HCT116 (cell line): ENCODE data around the gene PKP1. TPM values are rescaled to one million over a fixed set of nuclear protein-coding genes. Genes with fewer than 3 reads are reported as not detected.

Experiments
- ATAC-seq: fragments of 200-7000 bp; cut with Tn5 transposase; 2 replicates; pipeline ENCODE4 v1.9.1; 2020; ENCODE audit warnings: mild to moderate bottlenecking, moderate library complexity
- BruUV-seq: library from RNA; stranded (reverse); fragments of 400-500 nt; replicated peaks from 2 replicates; lab custom pipeline; 2021; lab: Mats Ljungman, UMichigan
- CTCF ChIA-PET: fragments of 300-600 bp; sonication (Branson Sonifier 250); formaldehyde crosslinking; loops from one replicate; lab custom pipeline; 2021; ENCODE audit warnings: antibody characterized with exemption; lab: Charles Lee
- POLR2A ChIA-PET: fragments of 300-600, 350-600 bp; sonication (Branson Sonifier 250); formaldehyde crosslinking; loops from one replicate; lab custom pipeline; 2021; ENCODE audit warnings: antibody characterized with exemption; lab: Charles Lee
- RAD21 ChIA-PET, 2 experiments: fragments of 300-600 bp; sonication (Branson Sonifier 250); formaldehyde crosslinking; loops; one replicate each; lab custom pipeline; 2023; ENCODE audit warnings: low total read pairs in 2 of 2; ENCODE audit not compliant: uncharacterized antibody in 2 of 2, unreplicated experiment in 2 of 2, low non-redundant PET in 1 of 2; lab: Charles Lee
- DNase-seq: peaks from one replicate; pipeline ENCODE4 v3.0.0-alpha.2; 2010; ENCODE audit warnings: low read depth, low spot score
- H2AFZ ChIP-seq: fragments of 200-600 bp; shearing (Covaris generic), sonication (generic); 2 replicates; pipeline ENCODE4 v1.6.1; 2017; ENCODE audit warnings: low read depth, mixed run types, mixed read lengths, antibody characterized with exemption, low read length; ENCODE audit not compliant: poor library complexity, severe bottlenecking
- H3K27ac ChIP-seq: 2 replicates; pipeline ENCODE4 v1.5.1; 2012; ENCODE audit warnings: low read depth, low read length
- H3K27me3 ChIP-seq: fragments of 200-600 bp; sonication (generic); 2 replicates; pipeline ENCODE4 v1.6.1; 2016; ENCODE audit warnings: mixed run types, low read length, mixed read lengths; ENCODE audit not compliant: insufficient read depth
- H3K36me3 ChIP-seq, 2 experiments: fragments of 200-500 bp in 1 of 2; fragments of 200-600 bp in 1 of 2; sonication (Bioruptor generic) in 1 of 2; sonication (generic) in 1 of 2; 2 replicates each; pipeline versions ENCODE4 v1.5.1 to v1.6.1; 2014 to 2016; ENCODE audit warnings: low read length in 2 of 2, inconsistent platforms in 1 of 2, mixed read lengths in 1 of 2, mixed run types in 1 of 2; ENCODE audit not compliant: insufficient read depth in 2 of 2, control insufficient read depth in 1 of 2
- H3K4me1 ChIP-seq, 2 experiments: fragments of 200-600 bp in 1 of 2; sonication (generic) in 1 of 2; 2 replicates each; pipeline versions ENCODE4 v1.5.1 to v1.6.1; 2012 to 2017; ENCODE audit warnings: low read length in 2 of 2, inconsistent platforms in 1 of 2, mild to moderate bottlenecking in 1 of 2, mixed read lengths in 1 of 2, mixed run types in 1 of 2, moderate library complexity in 1 of 2; ENCODE audit not compliant: insufficient read depth in 2 of 2, control insufficient read depth in 1 of 2
- H3K4me2 ChIP-seq: fragments of 200-600 bp; sonication (generic); 2 replicates; pipeline ENCODE4 v1.6.1; 2017; ENCODE audit warnings: mixed run types, low read length, mixed read lengths
- H3K4me3 ChIP-seq, 2 experiments: fragments of 200-600 bp in 1 of 2; sonication (generic) in 1 of 2; replicated peaks in 1 of 2; 2 replicates each; pipeline ENCODE4 v1.5.1; 2011 to 2016; ENCODE audit warnings: low read length in 2 of 2, control low read depth in 1 of 2, low read depth in 1 of 2, mild to moderate bottlenecking in 1 of 2, mixed read lengths in 1 of 2, mixed run types in 1 of 2
- H3K79me2 ChIP-seq: fragments of 200-600 bp; sonication (generic); 2 replicates; pipeline ENCODE4 v1.6.1; 2017; ENCODE audit warnings: mild to moderate bottlenecking, mixed run types, low read length, moderate library complexity, mixed read lengths; ENCODE audit not compliant: insufficient read depth
- H3K9ac ChIP-seq: fragments of 200-600 bp; sonication (generic); 2 replicates; pipeline ENCODE4 v1.6.1; 2016; ENCODE audit warnings: low read length, mixed read lengths
- H3K9me2 ChIP-seq: fragments of 200-600 bp; sonication (generic), shearing (Covaris generic); 2 replicates; pipeline ENCODE4 v1.6.1; 2017; ENCODE audit warnings: mixed run types, mild to moderate bottlenecking, moderate library complexity; ENCODE audit not compliant: insufficient read depth
- H3K9me3 ChIP-seq, 2 experiments: fragments of 200-500 bp in 1 of 2; fragments of 200-600 bp in 1 of 2; sonication (Bioruptor generic) in 1 of 2; sonication (generic) in 1 of 2; 2 replicates each; pipeline ENCODE4 v1.6.1; 2014 to 2017; ENCODE audit warnings: low read length in 2 of 2, mixed read lengths in 2 of 2, inconsistent platforms in 1 of 2, low read depth in 1 of 2, mild to moderate bottlenecking in 1 of 2, mixed run types in 1 of 2, moderate library complexity in 1 of 2; ENCODE audit not compliant: control insufficient read depth in 1 of 2, insufficient read depth in 1 of 2
- H4K20me1 ChIP-seq: fragments of 200-600 bp; sonication (generic), shearing (Covaris generic); 2 replicates; pipeline ENCODE4 v1.6.1; 2017; ENCODE audit warnings: mixed run types, mild to moderate bottlenecking, moderate library complexity; ENCODE audit not compliant: insufficient read depth
- CBX3 ChIP-seq: IDR thresholded peaks from 2 replicates; pipeline ENCODE4 v1.6.1; 2012; ENCODE audit warnings: low read depth
- EGR1 ChIP-seq: IDR thresholded peaks from 2 replicates; pipeline ENCODE4 v1.6.1; 2012; ENCODE audit warnings: low read depth
- ELF1 ChIP-seq: IDR thresholded peaks from 2 replicates; pipeline ENCODE4 v1.6.1; 2012; ENCODE audit warnings: low read depth, borderline replicate concordance
- JUND ChIP-seq: IDR thresholded peaks from 2 replicates; pipeline ENCODE4 v1.6.1; 2012
- RAD21 ChIP-seq: IDR thresholded peaks from 2 replicates; pipeline ENCODE4 v1.6.1; 2012; ENCODE audit warnings: low read depth, mild to moderate bottlenecking
- SIN3A ChIP-seq: IDR thresholded peaks from 2 replicates; pipeline ENCODE4 v1.6.1; 2012; ENCODE audit warnings: low read depth
- SP1 ChIP-seq: IDR thresholded peaks from 2 replicates; pipeline ENCODE4 v1.6.1; 2012; ENCODE audit warnings: low read depth
- SRF ChIP-seq: IDR thresholded peaks from 2 replicates; pipeline ENCODE4 v1.6.1; 2012; ENCODE audit warnings: low read depth
- TCF7L2 ChIP-seq: IDR thresholded peaks from 2 replicates; pipeline ENCODE4 v1.7.0; 2011; ENCODE audit warnings: borderline replicate concordance, inconsistent platforms; ENCODE audit not compliant: insufficient read depth, insufficient read length; ENCODE audit errors: extremely low read depth
- YY1 ChIP-seq: IDR thresholded peaks from 2 replicates; pipeline ENCODE4 v1.6.1; 2011; ENCODE audit warnings: low read length, low read depth, moderate library complexity, mild to moderate bottlenecking; ENCODE audit not compliant: insufficient replicate concordance; ENCODE audit errors: extremely low read depth
- ZFX ChIP-seq: fragments of 450-650 bp; IDR thresholded peaks from 2 replicates; pipeline ENCODE4 v1.6.1; 2017
- ZNF274 ChIP-seq: fragments of 200-500 bp; sonication (Bioruptor generic); IDR thresholded peaks from 2 replicates; pipeline ENCODE4 v1.6.1; 2014; ENCODE audit warnings: mild to moderate bottlenecking, low read depth, low read length, inconsistent platforms
- intact Hi-C: fragments of 100-400 bp; cut with micrococcal nuclease; formaldehyde crosslinking; loops from 2 replicates; pipeline ENCODE4 v1.10.0; 2022
- total RNA-seq: library from RNA; stranded (reverse); gene quantifications from one replicate; pipeline ENCODE4 v1.2.1, GENCODE V29; 2021; ENCODE audit not compliant: unreplicated experiment
- TF ChIP-seq, protein P1 (sequence below): IDR thresholded peaks from 2 replicates; pipeline ENCODE4 v1.6.1; 2012
- TF ChIP-seq, protein P2 (sequence below): IDR thresholded peaks from 2 replicates; pipeline ENCODE4 v1.6.1; 2012
- TF ChIP-seq, protein P3 (sequence below), 3 experiments: fragments of 200-600 bp in 1 of 3; sonication (generic) in 1 of 3; IDR thresholded peaks in 2 of 3; conservative IDR thresholded peaks in 1 of 3; 2 replicates each; pipeline ENCODE4 v1.5.1; 2012 to 2017; ENCODE audit warnings: low read depth in 2 of 3, low read length in 2 of 3, antibody characterized with exemption in 1 of 3, borderline replicate concordance in 1 of 3, control low read depth in 1 of 3, mild to moderate bottlenecking in 1 of 3, mixed read lengths in 1 of 3, mixed run types in 1 of 3, moderate library complexity in 1 of 3; ENCODE audit not compliant: insufficient read depth in 1 of 3
- TF ChIP-seq, protein P4 (sequence below): IDR thresholded peaks from 2 replicates; pipeline ENCODE4 v1.6.1; 2012; ENCODE audit warnings: low read depth

The PKP1 gene
- total RNA-seq, 1 experiment from 2014 or later, result 0.07 TPM

DNA sequence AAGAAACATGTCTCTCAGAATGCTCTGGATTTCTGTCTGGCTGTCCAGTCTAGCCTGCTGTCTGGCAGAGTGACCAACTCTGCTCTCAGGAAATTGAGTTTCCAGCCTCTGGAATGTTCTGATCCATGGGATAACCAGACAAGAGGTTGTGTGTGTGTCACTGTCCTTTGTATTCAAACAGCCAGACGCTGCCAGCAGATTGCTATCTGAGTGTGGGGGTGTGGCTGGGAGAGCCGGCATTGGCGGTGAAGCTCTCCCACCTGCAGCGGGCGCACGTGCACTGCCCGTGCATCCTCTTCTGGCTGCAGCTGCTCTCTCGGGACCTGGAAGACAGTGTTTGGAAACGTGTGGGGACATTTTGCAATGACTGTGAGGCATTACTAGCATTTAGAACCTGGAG lies 26.1 kb downstream of the PKP1 start (continued):
- TF ChIP-seq YY1, result no peak
- TF ChIP-seq, protein P1, sequence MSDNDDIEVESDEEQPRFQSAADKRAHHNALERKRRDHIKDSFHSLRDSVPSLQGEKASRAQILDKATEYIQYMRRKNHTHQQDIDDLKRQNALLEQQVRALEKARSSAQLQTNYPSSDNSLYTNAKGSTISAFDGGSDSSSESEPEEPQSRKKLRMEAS, result peak; percentile 96
- TF ChIP-seq TCF7L2, result peak; percentile 48
- TF ChIP-seq ELF1, result no peak
- peak; percentile 56; the same call in 1 of the 2 replicates for TF ChIP-seq CBX3
- no peak for TF ChIP-seq JUND
- TF ChIP-seq EGR1, result peak; percentile 69; the same call in 1 of the 2 replicates
- TF ChIP-seq RAD21, result peak; percentile 73

DNA sequence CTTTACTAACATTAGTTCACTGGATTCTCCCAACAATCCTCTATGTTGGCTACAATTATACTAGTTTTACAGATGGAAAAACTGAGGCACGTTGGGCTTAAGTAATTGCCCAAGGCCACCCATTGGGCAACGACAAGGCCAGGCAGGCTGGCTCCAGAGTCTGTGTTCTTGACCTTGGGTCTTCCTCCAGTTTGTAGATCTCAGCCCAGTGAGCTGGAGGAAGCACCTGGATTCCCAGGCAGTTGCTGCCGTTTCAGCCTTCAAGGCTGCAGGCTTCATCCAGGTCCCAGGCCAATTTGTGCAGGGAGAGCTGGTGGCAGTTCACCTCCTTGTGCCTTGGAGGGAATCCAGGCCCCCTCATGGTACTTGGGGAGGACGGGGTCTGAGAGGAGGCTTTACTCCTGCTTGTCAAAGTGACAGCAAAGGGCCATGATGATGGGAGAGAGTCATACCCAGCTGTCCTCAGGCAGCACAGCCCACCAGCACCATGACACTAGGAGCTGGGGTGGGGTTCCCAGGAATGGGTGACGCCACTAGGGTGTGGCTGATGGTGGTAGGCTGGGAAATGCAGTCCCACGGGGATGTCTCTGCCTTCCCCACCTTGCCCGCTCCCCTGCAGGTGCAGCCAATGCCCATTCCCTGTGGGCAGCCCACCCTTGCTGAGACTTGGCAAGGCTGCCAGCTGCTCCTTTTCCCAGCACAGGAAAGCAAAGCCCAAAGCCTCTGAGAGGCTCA lies 27.1 kb downstream of the PKP1 start:
- no peaks in the 10 kb centered on the region for H3K27me3 ChIP-seq
- no peak overlapping the region for H3K27ac ChIP-seq
- ATAC-seq, result no peak
- H3K36me3 ChIP-seq, result no peaks in the 10 kb centered on the region
- BruUV-seq, result no TSS peak
- ChIA-PET CTCF (interaction anchor here (2.2 kb wide), 1 partner anchor 37 kb away, joined by 13 read pairs; no protein-coding TSS in a partner anchor), POLR2A (no interaction called here), RAD21 (no interaction called here)
- no peaks in the 10 kb centered on the region for H3K9me3 ChIP-seq
- H3K4me3 ChIP-seq, result no peak overlapping the region
- TF ChIP-seq ZNF274, result no peak
- TF ChIP-seq ELF1, result no peak
- no peak for TF ChIP-seq EGR1
- no peak for TF ChIP-seq RAD21
- no peak for TF ChIP-seq JUND
- no peak for TF ChIP-seq YY1
- TF ChIP-seq, protein P2, sequence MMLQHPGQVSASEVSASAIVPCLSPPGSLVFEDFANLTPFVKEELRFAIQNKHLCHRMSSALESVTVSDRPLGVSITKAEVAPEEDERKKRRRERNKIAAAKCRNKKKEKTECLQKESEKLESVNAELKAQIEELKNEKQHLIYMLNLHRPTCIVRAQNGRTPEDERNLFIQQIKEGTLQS, result no peak
- TF ChIP-seq SIN3A, result no peak
- TF ChIP-seq SRF, result no peak
- TF ChIP-seq, protein P3, sequence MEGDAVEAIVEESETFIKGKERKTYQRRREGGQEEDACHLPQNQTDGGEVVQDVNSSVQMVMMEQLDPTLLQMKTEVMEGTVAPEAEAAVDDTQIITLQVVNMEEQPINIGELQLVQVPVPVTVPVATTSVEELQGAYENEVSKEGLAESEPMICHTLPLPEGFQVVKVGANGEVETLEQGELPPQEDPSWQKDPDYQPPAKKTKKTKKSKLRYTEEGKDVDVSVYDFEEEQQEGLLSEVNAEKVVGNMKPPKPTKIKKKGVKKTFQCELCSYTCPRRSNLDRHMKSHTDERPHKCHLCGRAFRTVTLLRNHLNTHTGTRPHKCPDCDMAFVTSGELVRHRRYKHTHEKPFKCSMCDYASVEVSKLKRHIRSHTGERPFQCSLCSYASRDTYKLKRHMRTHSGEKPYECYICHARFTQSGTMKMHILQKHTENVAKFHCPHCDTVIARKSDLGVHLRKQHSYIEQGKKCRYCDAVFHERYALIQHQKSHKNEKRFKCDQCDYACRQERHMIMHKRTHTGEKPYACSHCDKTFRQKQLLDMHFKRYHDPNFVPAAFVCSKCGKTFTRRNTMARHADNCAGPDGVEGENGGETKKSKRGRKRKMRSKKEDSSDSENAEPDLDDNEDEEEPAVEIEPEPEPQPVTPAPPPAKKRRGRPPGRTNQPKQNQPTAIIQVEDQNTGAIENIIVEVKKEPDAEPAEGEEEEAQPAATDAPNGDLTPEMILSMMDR (IDR thresholded peaks at IDR 0.05 in 2 of 3, conservative IDR thresholded peaks at IDR 0.05 in 1 of 3; ENCODE audit: borderline replicate concordance in 1 of 3, insufficient read depth in 1 of 3, low read depth in 2 of 3, low read length in 2 of 3), result no peak
- TF ChIP-seq, protein P4, sequence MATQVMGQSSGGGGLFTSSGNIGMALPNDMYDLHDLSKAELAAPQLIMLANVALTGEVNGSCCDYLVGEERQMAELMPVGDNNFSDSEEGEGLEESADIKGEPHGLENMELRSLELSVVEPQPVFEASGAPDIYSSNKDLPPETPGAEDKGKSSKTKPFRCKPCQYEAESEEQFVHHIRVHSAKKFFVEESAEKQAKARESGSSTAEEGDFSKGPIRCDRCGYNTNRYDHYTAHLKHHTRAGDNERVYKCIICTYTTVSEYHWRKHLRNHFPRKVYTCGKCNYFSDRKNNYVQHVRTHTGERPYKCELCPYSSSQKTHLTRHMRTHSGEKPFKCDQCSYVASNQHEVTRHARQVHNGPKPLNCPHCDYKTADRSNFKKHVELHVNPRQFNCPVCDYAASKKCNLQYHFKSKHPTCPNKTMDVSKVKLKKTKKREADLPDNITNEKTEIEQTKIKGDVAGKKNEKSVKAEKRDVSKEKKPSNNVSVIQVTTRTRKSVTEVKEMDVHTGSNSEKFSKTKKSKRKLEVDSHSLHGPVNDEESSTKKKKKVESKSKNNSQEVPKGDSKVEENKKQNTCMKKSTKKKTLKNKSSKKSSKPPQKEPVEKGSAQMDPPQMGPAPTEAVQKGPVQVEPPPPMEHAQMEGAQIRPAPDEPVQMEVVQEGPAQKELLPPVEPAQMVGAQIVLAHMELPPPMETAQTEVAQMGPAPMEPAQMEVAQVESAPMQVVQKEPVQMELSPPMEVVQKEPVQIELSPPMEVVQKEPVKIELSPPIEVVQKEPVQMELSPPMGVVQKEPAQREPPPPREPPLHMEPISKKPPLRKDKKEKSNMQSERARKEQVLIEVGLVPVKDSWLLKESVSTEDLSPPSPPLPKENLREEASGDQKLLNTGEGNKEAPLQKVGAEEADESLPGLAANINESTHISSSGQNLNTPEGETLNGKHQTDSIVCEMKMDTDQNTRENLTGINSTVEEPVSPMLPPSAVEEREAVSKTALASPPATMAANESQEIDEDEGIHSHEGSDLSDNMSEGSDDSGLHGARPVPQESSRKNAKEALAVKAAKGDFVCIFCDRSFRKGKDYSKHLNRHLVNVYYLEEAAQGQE, result no peak
- TF ChIP-seq ZFX, result no peak
- no peak for TF ChIP-seq SP1
- no peak for TF ChIP-seq CBX3
- TF ChIP-seq, protein P1, result no peak
- no peaks in the 10 kb centered on the region for H4K20me1 ChIP-seq
- no peak overlapping the region for H2AFZ ChIP-seq
- DNase-seq, result no peak
- intact Hi-C loops, result no loop called here
- no peaks in the 10 kb centered on the region for H3K79me2 ChIP-seq
- H3K4me1 ChIP-seq, result peaks cover 36 to 60% of the 10 kb centered on the region in 2 experiments
- no peak overlapping the region for H3K9ac ChIP-seq
- no peak overlapping the region for H3K4me2 ChIP-seq
- H3K9me2 ChIP-seq, result no peaks in the 10 kb centered on the region
